HEK293 (cell line): ENCODE data around the gene ASMT.

Experiments used
- ZBTB8A ChIP-seq: fragments of 450-650 bp; formaldehyde crosslinking; IDR thresholded peaks from 2 replicates; pipeline ENCODE4 v1.5.1; 2016; ENCODE audit warnings: missing biosample characterization, missing genetic modification characterization
- ZNF169 ChIP-seq: fragments of 450-650 bp; formaldehyde crosslinking; IDR thresholded peaks from 2 replicates; pipeline ENCODE4 v1.5.1; 2016; ENCODE audit warnings: missing biosample characterization, missing genetic modification characterization
- ZNF48 ChIP-seq: fragments of 450-650 bp; formaldehyde crosslinking; IDR thresholded peaks from 2 replicates; pipeline ENCODE4 v1.5.1; 2016; ENCODE audit warnings: missing biosample characterization, missing genetic modification characterization
- ZNF792 ChIP-seq: fragments of 450-650 bp; formaldehyde crosslinking; IDR thresholded peaks from 2 replicates; pipeline ENCODE4 v1.5.1; 2016; ENCODE audit warnings: missing biosample characterization, missing genetic modification characterization
- TF ChIP-seq, protein P1 (sequence below): fragments of 450-650 bp; formaldehyde crosslinking; IDR thresholded peaks from 2 replicates; pipeline ENCODE4 v1.5.1; 2016; ENCODE audit warnings: missing biosample characterization, missing genetic modification characterization

DNA sequence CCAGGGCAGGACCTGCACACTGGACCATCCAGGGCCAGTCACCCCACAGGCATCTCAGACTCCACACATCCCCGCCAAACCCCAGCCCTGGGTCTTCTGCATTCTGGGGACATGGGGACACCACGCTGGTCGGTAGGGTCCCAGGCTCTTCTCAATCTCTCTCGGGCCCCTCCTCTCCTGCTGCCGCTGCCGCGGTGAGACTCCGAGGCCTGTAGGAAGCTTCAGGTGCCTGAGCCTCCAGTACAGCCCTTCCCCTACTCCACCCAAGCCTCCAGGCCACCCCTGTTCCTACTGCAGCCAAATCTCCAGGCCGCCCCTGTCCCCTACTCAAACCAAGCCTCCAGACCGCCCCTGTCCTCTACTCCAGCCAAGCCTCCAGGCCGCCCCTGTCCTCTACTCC, 5.5 kb upstream of the ASMT start:
- TF ChIP-seq ZBTB8A (tag by site-specific recombination) (no peak), ZNF48 (no peak), ZNF792 (tag by site-specific recombination) (no peak), ZNF169 (tag by site-specific recombination) (no peak)
- TF ChIP-seq, protein P1, sequence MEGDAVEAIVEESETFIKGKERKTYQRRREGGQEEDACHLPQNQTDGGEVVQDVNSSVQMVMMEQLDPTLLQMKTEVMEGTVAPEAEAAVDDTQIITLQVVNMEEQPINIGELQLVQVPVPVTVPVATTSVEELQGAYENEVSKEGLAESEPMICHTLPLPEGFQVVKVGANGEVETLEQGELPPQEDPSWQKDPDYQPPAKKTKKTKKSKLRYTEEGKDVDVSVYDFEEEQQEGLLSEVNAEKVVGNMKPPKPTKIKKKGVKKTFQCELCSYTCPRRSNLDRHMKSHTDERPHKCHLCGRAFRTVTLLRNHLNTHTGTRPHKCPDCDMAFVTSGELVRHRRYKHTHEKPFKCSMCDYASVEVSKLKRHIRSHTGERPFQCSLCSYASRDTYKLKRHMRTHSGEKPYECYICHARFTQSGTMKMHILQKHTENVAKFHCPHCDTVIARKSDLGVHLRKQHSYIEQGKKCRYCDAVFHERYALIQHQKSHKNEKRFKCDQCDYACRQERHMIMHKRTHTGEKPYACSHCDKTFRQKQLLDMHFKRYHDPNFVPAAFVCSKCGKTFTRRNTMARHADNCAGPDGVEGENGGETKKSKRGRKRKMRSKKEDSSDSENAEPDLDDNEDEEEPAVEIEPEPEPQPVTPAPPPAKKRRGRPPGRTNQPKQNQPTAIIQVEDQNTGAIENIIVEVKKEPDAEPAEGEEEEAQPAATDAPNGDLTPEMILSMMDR (tag by site-specific recombination): no peak
